CD14-positive monocyte (primary cell): Measurements from ENCODE around the gene ZNF79. TPM values are rescaled to one million over a fixed set of nuclear protein-coding genes. Genes with fewer than 3 reads are reported as not detected.

Experiments
- DNase-seq, 3 donors: peaks; one replicate each; pipeline ENCODE4 v3.0.0-alpha.2; 2011 to 2022
- H2AFZ ChIP-seq: 2 replicates; pipeline ENCODE4 v1.6.0; 2012; ENCODE audit warnings: mild to moderate bottlenecking, low read depth, low read length, inconsistent platforms; ENCODE audit not compliant: insufficient read depth, poor library complexity, severe bottlenecking
- H3K27ac ChIP-seq, 2 donors: 1 replicate in 1 of 2; 2 replicates in 1 of 2; pipeline ENCODE4 v1.5.1; 2012 to 2013; ENCODE audit warnings: low read length in 2 of 2, control low read depth in 1 of 2, inconsistent platforms in 1 of 2, low read depth in 1 of 2, mild to moderate bottlenecking in 1 of 2
- H3K27me3 ChIP-seq, 2 donors: one replicate each; pipeline versions ENCODE4 v1.6.0 to v1.6.1; 2011 to 2013; ENCODE audit warnings: low read length in 2 of 2; ENCODE audit not compliant: control insufficient read depth in 2 of 2, insufficient read depth in 2 of 2
- H3K36me3 ChIP-seq, 2 donors: replicated peaks in 1 of 2; 1 replicate in 1 of 2; 2 replicates in 1 of 2; pipeline versions ENCODE4 v1.5.1 to v1.6.1; 2012 to 2013; ENCODE audit warnings: low read length in 2 of 2, control low read depth in 1 of 2, inconsistent platforms in 1 of 2, mild to moderate bottlenecking in 1 of 2; ENCODE audit not compliant: insufficient read depth in 2 of 2, control insufficient read depth in 1 of 2
- H3K4me1 ChIP-seq, 2 donors: 1 replicate in 1 of 2; 2 replicates in 1 of 2; pipeline versions ENCODE4 v1.5.1 to v1.6.1; 2012 to 2013; ENCODE audit warnings: low read length in 2 of 2, control low read depth in 1 of 2, inconsistent platforms in 1 of 2, mild to moderate bottlenecking in 1 of 2, moderate library complexity in 1 of 2; ENCODE audit not compliant: insufficient read depth in 2 of 2, control insufficient read depth in 1 of 2
- H3K4me2 ChIP-seq: replicated peaks from 2 replicates; pipeline ENCODE3; 2012; ENCODE audit warnings: low read length, moderate library complexity, mild to moderate bottlenecking; ENCODE audit not compliant: poor library complexity, severe bottlenecking; ENCODE audit errors: extremely low read depth
- H3K4me3 ChIP-seq, 3 experiments: fragments of 200-600 bp in 1 of 3; sonication (generic) in 1 of 3; replicated peaks in 1 of 3; 1 replicate in 2 of 3; 2 replicates in 1 of 3; pipeline ENCODE4 v1.5.1; 2011 to 2013; ENCODE audit warnings: low read length in 3 of 3, mild to moderate bottlenecking in 3 of 3, control low read depth in 2 of 3, low read depth in 2 of 3, inconsistent platforms in 1 of 3, moderate library complexity in 1 of 3
- H3K79me2 ChIP-seq: 2 replicates; pipeline ENCODE4 v1.6.0; 2012; ENCODE audit warnings: mild to moderate bottlenecking, control low read depth, inconsistent platforms, low read length, moderate library complexity; ENCODE audit not compliant: insufficient read depth
- H3K9ac ChIP-seq: 2 replicates; pipeline ENCODE4 v1.6.0; 2017; ENCODE audit warnings: low read length, mild to moderate bottlenecking; ENCODE audit not compliant: insufficient read depth, poor library complexity, severe bottlenecking
- H3K9me3 ChIP-seq, 2 donors: replicated peaks in 1 of 2; 1 replicate in 1 of 2; 2 replicates in 1 of 2; pipeline versions ENCODE4 v1.5.1 to v1.6.1; 2012 to 2013; ENCODE audit warnings: low read length in 2 of 2, control low read depth in 1 of 2; ENCODE audit not compliant: control insufficient read depth in 1 of 2, insufficient read depth in 1 of 2
- H4K20me1 ChIP-seq: 2 replicates; pipeline ENCODE4 v1.6.0; 2012; ENCODE audit warnings: mild to moderate bottlenecking, low read length, control low read depth, moderate library complexity; ENCODE audit not compliant: insufficient read depth
- H3K27ac Mint-ChIP-seq, 7 donors: one replicate each; pipeline ENCODE4 v1.8.0; 2020; ENCODE audit warnings: mild to moderate bottlenecking in 7 of 7, mixed read lengths in 7 of 7, moderate library complexity in 6 of 7, inconsistent platforms in 2 of 7
- H3K27me3 Mint-ChIP-seq, 3 donors: one replicate each; pipeline ENCODE4 v1.8.0; 2021 to 2022; ENCODE audit warnings: low read depth in 3 of 3, mild to moderate bottlenecking in 3 of 3, mixed read lengths in 3 of 3, moderate library complexity in 3 of 3, inconsistent platforms in 1 of 3
- H3K36me3 Mint-ChIP-seq, 2 donors: one replicate each; pipeline ENCODE4 v1.8.0; 2020; ENCODE audit warnings: mixed read lengths in 2 of 2, inconsistent platforms in 1 of 2, mild to moderate bottlenecking in 1 of 2
- H3K4me1 Mint-ChIP-seq: one replicate; pipeline ENCODE4 v1.8.0; 2020; ENCODE audit warnings: mild to moderate bottlenecking, mixed read lengths
- H3K4me3 Mint-ChIP-seq, 2 donors: one replicate each; pipeline ENCODE4 v1.8.0; 2020; ENCODE audit warnings: mild to moderate bottlenecking in 2 of 2, mixed read lengths in 2 of 2, moderate library complexity in 1 of 2
- H3K9me3 Mint-ChIP-seq, 7 donors: one replicate each; pipeline ENCODE4 v1.8.0; 2020 to 2022; ENCODE audit warnings: mixed read lengths in 7 of 7, mild to moderate bottlenecking in 6 of 7, moderate library complexity in 6 of 7, inconsistent platforms in 2 of 7
- WGBS: methylation state at CpG from one replicate; pipeline ENCODE4 v1.1.5; 2013; ENCODE audit warnings: missing lambda C conversion rate; ENCODE audit not compliant: insufficient coverage; 5-methylcytosine and 5-hydroxymethylcytosine counted together
- intact Hi-C, 2 donors: fragments of 100-400 bp; cut with micrococcal nuclease; formaldehyde crosslinking; loops; one replicate each; pipeline versions ENCODE4 v1.15.0 to v1.15.1; 2023
- polyA plus RNA-seq, 3 donors: library from polyadenylated mRNA; depleted of rRNA in 1 of 3; unstranded in 2 of 3; stranded (reverse) in 1 of 3; fragments of 300-500 nt in 2 of 3; fragments of >200 nt in 1 of 3; fragmentation: Illumina TruSeq in 2 of 3; gene quantifications; 1 replicate in 2 of 3; 2 replicates in 1 of 3; pipeline ENCODE4 v1.2.3, GENCODE V29; 2012 to 2021
- TF ChIP-seq, protein P1 (sequence below): fragments of 200-600 bp; IDR thresholded peaks from one replicate; pipeline ENCODE4 v1.8.0; 2022; ENCODE audit warnings: antibody characterized with exemption, mild to moderate bottlenecking

ZNF79 gene
- polyA plus RNA-seq, 3 donors = 1.4 to 3.3 (median 2.0) TPM

DNA sequence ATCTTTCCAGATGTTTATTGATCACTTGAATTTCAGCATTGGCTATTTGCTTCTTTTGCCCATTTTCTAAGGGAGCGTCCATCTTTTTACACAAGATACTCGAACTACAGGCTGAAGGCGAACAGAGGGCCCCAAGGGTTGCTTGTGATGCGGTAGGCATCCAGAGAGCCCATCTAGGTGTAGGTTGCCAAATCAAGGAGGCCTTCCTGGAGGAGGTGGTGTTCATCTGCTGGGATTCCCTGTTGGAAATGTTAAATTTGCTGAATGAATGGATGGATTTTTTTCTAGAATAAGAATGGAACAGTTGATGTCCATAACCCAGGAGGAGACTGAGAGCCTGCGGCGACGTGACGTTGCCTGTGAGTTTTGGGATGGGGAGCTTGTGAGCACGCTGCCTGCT is 58.5 kb downstream of the ZNF79 start:
- no peaks in the 10 kb centered on the region for H3K9me3 Mint-ChIP-seq
- peaks cover 66 to 93% of the 10 kb centered on the region in 2 donors for H3K36me3 ChIP-seq
- 96% methylated on average over 9 of the region's 9 CpGs for WGBS

DNA sequence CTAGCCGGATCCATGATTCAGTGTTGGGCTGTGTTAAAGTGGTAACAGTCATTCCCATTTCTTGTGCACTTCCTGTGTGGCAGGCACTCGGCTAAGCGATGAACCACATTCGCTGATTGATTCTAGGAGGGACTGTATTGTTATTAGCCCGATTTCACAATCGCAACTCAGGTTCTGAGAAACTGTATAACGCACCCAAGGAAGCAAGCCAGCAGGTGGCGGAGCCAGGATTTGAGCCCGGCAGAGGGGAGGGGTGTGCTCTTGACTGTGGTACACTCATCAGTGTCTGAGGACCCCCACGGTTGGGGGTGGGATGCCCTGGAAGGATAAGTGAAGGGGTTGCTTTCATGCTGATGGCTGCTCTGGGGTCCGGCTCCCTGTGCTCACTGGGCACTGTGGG is 61.8 kb downstream of the ZNF79 start:
- no peak overlapping the region for H2AFZ ChIP-seq
- TF ChIP-seq, protein P1, sequence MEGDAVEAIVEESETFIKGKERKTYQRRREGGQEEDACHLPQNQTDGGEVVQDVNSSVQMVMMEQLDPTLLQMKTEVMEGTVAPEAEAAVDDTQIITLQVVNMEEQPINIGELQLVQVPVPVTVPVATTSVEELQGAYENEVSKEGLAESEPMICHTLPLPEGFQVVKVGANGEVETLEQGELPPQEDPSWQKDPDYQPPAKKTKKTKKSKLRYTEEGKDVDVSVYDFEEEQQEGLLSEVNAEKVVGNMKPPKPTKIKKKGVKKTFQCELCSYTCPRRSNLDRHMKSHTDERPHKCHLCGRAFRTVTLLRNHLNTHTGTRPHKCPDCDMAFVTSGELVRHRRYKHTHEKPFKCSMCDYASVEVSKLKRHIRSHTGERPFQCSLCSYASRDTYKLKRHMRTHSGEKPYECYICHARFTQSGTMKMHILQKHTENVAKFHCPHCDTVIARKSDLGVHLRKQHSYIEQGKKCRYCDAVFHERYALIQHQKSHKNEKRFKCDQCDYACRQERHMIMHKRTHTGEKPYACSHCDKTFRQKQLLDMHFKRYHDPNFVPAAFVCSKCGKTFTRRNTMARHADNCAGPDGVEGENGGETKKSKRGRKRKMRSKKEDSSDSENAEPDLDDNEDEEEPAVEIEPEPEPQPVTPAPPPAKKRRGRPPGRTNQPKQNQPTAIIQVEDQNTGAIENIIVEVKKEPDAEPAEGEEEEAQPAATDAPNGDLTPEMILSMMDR = no peak
- no peaks in the 10 kb centered on the region for H3K27me3 ChIP-seq
- Mint-ChIP-seq H3K4me1 (no peaks in the 10 kb centered on the region), H3K27me3 (peaks cover 0 to 3% (median 1%) of the 10 kb centered on the region in 3 donors), H3K36me3 (peaks cover 70 to 89% of the 10 kb centered on the region in 2 donors), H3K27ac (no peak overlapping the region), H3K9me3 (no peaks in the 10 kb centered on the region), H3K4me3 (no peak overlapping the region)
- no peak overlapping the region for H3K4me3 ChIP-seq
- DNase-seq = no peak
- no peaks in the 10 kb centered on the region for H3K9me3 ChIP-seq
- H4K20me1 ChIP-seq = no peaks in the 10 kb centered on the region
- intact Hi-C loops = no loop called here
- no peaks in the 10 kb centered on the region for H3K79me2 ChIP-seq
- no peak overlapping the region for H3K9ac ChIP-seq
- H3K4me2 ChIP-seq = no peak overlapping the region
- 95% methylated on average over 11 of the region's 11 CpGs for WGBS
- H3K4me1 ChIP-seq = no peaks in the 10 kb centered on the region
- peaks cover 61 to 92% of the 10 kb centered on the region in 2 donors for H3K36me3 ChIP-seq
- no peak overlapping the region for H3K27ac ChIP-seq

More for the DNA sequence above, 58.5 kb downstream of the ZNF79 start:
- intact Hi-C loops = no loop called here
- Histone ChIP-seq H3K4me3 (no peak overlapping the region), H2AFZ (no peak overlapping the region), H3K9me3 (no peaks in the 10 kb centered on the region), H3K27ac (no peak overlapping the region), H3K4me1 (no peaks in the 10 kb centered on the region), H3K9ac (no peak overlapping the region), H3K27me3 (no peaks in the 10 kb centered on the region), H3K4me2 (no peak overlapping the region), H3K79me2 (no peaks in the 10 kb centered on the region), H4K20me1 (no peaks in the 10 kb centered on the region)
- TF ChIP-seq, protein P1 = no peak
- Mint-ChIP-seq H3K27ac (no peak overlapping the region), H3K27me3 (peaks cover 0 to 4% (median 1%) of the 10 kb centered on the region in 3 donors), H3K36me3 (peaks cover 72 to 90% of the 10 kb centered on the region in 2 donors), H3K4me3 (no peak overlapping the region), H3K4me1 (no peaks in the 10 kb centered on the region)
- DNase-seq = no peak
